Bronchial epithelial cell (primary cell): ENCODE data around the gene SEMA6A. TPM values are rescaled to one million over a fixed set of nuclear protein-coding genes. Genes with fewer than 3 reads are reported as not detected.

Experiments
- DNase-seq: peaks from one replicate; pipeline ENCODE4 v3.0.0-alpha.2; 2010; ENCODE audit warnings: low read depth
- FAIRE-seq: peaks from 2 replicates; lab custom pipeline; 2011; peaks lifted over from hg19 to GRCh38; lab: Jason Lieb, UNC
- H3K27me3 ChIP-seq: 2 replicates; pipeline ENCODE4 v1.5.1; 2011; ENCODE audit warnings: low read length; ENCODE audit not compliant: control insufficient read depth, insufficient read depth
- H3K36me3 ChIP-seq: 2 replicates; pipeline ENCODE4 v1.5.1; 2011; ENCODE audit warnings: low read length; ENCODE audit not compliant: control insufficient read depth, insufficient read depth
- H3K4me3 ChIP-seq: 2 replicates; pipeline ENCODE4 v1.5.1; 2011; ENCODE audit warnings: mild to moderate bottlenecking, low read depth, low read length, control low read depth
- total RNA-seq: library from RNA; depleted of rRNA; stranded (reverse); fragments of >200 nt; gene quantifications from 2 replicates; pipeline ENCODE4 v1.2.1, GENCODE V29; 2014
- TF ChIP-seq, protein P1 (sequence below): IDR thresholded peaks from 2 replicates; pipeline ENCODE4 v1.5.1; 2011; ENCODE audit warnings: mild to moderate bottlenecking, moderate library complexity, low read length, control low read depth, inconsistent platforms; ENCODE audit not compliant: insufficient read depth, severe bottlenecking

Gene SEMA6A
- total RNA-seq, 1 donor from 2014 or later, result 0.53 TPM

DNA sequence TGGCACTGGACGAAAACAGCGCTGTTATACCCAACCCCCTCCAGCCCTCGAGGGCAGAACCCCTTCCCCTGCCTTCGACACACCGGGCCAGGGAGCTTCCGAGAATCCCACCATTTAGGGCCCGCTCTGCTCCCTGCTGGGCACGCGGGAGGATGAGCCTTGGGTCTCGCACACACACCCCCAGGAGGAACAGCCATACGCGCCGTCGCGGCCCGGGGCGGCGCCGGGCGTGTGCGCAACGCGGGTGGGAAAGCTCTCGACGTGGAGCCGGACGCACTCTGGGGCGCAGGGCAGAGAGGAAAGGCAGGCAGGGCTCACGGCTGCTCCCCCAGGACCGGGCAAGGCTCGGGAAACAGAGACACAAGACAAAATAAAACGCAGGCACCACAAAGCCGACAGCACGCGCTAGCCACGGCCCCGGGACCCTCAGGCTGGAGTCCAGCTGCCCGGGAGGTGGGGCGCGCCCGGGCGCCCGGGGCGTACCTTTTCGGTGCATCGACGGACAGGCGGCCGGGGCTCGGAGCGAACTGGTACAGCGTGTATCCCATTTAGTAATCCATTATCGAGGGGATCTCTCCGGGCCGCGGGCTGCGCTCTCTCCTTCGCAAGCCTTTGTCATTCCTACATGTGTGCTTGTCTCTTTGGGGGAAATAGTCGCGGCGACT is 789 bp downstream of the SEMA6A start:
- no peak for FAIRE-seq
- DNase-seq, result no peak
- TF ChIP-seq, protein P1, sequence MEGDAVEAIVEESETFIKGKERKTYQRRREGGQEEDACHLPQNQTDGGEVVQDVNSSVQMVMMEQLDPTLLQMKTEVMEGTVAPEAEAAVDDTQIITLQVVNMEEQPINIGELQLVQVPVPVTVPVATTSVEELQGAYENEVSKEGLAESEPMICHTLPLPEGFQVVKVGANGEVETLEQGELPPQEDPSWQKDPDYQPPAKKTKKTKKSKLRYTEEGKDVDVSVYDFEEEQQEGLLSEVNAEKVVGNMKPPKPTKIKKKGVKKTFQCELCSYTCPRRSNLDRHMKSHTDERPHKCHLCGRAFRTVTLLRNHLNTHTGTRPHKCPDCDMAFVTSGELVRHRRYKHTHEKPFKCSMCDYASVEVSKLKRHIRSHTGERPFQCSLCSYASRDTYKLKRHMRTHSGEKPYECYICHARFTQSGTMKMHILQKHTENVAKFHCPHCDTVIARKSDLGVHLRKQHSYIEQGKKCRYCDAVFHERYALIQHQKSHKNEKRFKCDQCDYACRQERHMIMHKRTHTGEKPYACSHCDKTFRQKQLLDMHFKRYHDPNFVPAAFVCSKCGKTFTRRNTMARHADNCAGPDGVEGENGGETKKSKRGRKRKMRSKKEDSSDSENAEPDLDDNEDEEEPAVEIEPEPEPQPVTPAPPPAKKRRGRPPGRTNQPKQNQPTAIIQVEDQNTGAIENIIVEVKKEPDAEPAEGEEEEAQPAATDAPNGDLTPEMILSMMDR, result no peak
- Histone ChIP-seq H3K27me3 (peaks cover 23% of the 10 kb centered on the region), H3K36me3 (no peaks in the 10 kb centered on the region), H3K4me3 (peak overlapping the region; percentile 49)

DNA sequence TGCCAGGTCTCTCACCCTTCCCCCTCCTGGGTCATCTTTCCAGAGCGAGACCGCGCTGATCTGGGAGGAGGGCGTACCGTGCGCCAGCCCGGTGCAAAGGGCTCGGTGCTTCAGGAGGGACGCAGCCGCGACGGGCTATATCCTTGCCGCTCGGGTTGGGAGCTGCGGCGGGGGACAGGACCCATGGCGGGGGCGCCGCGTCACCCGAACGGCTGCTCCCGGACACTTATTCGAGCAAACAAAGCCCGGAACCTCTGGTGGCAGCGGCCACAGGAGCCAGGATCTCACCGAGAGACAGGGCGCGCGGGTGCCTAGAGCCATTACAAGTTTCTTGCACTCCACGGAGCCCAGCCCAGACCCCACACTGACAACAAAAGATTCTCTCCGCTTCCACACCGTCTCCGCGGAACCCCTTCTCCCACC is 1.3 kb downstream of the SEMA6A start:
- H3K36me3 ChIP-seq, result no peaks in the 10 kb centered on the region
- no peak for DNase-seq
- peaks cover 26% of the 10 kb centered on the region for H3K27me3 ChIP-seq
- peak overlapping the region; percentile 49 for H3K4me3 ChIP-seq
- TF ChIP-seq, protein P1, result no peak
- no peak for FAIRE-seq

DNA sequence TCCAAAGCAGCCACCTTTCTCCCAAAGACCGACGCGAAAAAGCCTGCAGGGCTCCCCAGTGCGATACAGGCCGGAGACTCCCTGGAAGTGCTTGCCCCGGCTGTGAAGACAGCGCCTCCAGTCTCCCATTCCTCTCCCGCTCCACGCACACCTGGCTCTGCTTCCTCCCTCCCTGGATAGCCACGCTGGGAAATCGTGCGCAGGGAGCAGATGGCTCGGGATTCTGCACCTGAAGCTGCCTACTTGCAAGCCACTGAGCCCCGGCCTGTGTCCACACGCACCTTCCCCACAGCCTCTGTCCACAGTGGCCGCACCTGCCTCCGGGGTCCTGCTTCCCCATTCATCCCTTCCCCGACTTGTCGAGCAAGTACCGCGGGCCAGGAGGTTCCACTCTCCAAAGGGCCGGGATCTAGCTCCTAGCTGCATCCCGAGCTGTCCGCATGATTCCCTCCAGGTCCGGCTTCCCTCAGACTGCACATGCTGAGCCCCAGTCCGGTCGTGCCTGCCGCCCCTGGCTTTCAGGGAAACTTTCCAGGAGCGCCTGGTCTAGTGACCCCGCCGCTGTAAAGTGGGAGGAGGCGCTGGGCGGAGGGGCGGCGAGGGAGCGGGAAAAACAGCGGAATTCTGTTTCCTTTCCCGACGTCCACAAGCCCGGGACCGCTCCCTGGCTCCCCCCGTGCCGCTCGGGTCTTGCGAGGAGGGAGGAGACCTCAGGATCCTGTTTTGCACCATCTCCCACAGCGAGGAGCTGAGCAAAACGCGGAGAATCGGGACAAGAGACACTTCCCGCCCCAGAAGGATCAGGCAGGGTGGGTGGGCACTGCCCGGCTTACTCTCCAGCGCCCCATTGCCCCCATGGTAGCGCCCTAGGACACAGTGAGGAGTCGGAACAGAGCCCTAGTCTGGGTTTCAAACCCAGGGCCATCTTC is 2.0 kb downstream of the SEMA6A start:
- no peak for FAIRE-seq
- no peak for DNase-seq
- Histone ChIP-seq H3K27me3 (peaks cover 26% of the 10 kb centered on the region), H3K4me3 (peak overlapping the region; percentile 49), H3K36me3 (no peaks in the 10 kb centered on the region)
- TF ChIP-seq, protein P1, result no peak

DNA sequence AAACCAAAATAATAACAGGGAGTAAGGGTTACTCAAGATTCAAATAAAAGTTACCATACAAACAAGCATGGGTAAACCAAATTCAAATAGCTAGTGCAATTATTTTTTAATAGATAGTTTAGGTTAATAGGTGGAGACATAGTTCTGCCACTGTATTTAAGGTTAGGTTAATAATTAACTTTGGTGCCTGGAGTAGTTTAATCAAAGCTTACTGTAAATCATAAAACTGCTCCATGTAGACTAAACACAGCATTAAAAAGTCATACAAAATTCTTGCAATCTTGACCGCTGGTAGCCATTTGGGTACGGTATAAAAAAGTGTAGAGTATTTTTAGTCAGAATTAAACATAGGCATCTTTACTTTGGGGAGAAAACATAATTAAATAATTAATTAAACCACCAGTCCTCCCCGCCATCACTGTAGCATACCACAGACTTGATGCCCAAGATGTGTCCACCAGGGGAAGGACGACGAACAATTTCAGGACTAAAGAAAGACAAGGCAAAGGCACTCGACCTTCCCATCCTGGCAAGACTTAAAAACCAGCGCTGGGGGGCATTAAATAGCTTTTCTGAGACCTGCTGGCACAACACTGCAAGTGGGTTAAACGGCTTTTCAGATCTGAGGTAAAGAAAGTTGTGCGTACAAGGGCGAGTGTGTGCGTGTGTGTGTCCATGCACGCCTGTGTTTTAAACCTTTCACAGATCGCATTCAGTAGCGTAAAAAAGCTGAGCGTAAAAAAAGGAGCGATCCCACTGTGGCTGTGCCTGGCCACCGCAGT is 2.9 kb downstream of the SEMA6A start:
- TF ChIP-seq, protein P1, result no peak
- FAIRE-seq (no peak), DNase-seq (no peak)
- Histone ChIP-seq H3K36me3 (no peaks in the 10 kb centered on the region), H3K4me3 (no peak overlapping the region), H3K27me3 (peaks cover 26% of the 10 kb centered on the region)

DNA sequence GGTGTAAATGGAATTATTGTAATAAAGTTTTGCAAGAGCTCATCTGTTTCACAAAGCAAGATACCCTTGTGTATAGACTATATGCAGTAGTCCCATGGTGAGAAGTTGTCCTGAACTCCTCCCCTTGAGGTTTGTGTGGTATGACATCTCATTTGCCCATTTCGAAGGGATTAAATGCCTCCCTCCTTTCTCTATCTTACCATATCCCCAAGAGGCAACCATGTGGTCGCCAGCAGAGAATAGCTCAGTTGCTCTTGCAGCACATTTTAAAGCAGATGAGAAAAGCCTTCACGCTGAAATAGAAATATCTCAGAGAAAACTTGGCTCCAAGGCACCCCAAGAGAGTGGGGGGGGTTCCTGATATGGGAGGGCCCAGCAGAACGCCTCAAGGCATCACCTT is 4.6 kb downstream of the SEMA6A start:
- TF ChIP-seq, protein P1, result no peak
- peaks cover 26% of the 10 kb centered on the region for H3K27me3 ChIP-seq
- H3K4me3 ChIP-seq, result no peak overlapping the region
- FAIRE-seq (no peak), DNase-seq (no peak)
- H3K36me3 ChIP-seq, result no peaks in the 10 kb centered on the region
